Measurements from ENCODE around the gene TMEM45A. TPM values are rescaled to one million over a fixed set of nuclear protein-coding genes. Genes with fewer than 3 reads are reported as not detected.
"Not testable (repeated sequence)": the region's sequence is repeated elsewhere in the genome, so short reads cannot be mapped to it uniquely, and the experiment has no call there.

The TMEM45A gene
- total RNA-seq = 1 to 10 TPM; 1.5 to 2.2 (median 1.7) TPM
- 1 to 10 TPM; 1.7 to 5.4 (median 1.9) TPM for polyA plus RNA-seq
- long read RNA-seq, donor 1, partial matches to known transcripts = 0 of 1 reads
- long read RNA-seq, donor 1, other reads (novel, unspliced or antisense) = 1 of 1 reads
- long read RNA-seq, donor 2 = 0 reads

GRCh38 chr3:100492059-100493006, at the start of gene TMEM45A:
TSS of gene TMEM45A (plus strand) at chr3:100492619. CDS start at chr3:100555212, 62,593 bp downstream.
- no peaks in the 10 kb centered on the region for H3K36me3 ChIP-seq (ENCODE audit: insufficient read depth in 1 of 2, low read depth in 1 of 2)
- no peaks in the 10 kb centered on the region for H3K4me1 ChIP-seq
- H3K9me3 ChIP-seq = no peaks in the 10 kb centered on the region
- ATAC-seq (peak; percentile 100), DNase-seq (peak; percentile 97)
- H3K27ac ChIP-seq = peak within 1 kb of the TSS; percentile 25
- no peak for TF ChIP-seq CTCF (IDR thresholded peaks at IDR 0.05)
- intact Hi-C loops (cut with DNase I) = no loop called here
- H3K27me3 ChIP-seq (ENCODE audit: insufficient read depth in 3 of 3, low read length in 2 of 3) = no peaks in the 10 kb centered on the region
- 0 to 1% (median 1%) methylated on average over 52 to 56 of the region's 56 CpGs for WGBS, 3 donors
- H3K4me3 ChIP-seq = peak within 1 kb of the TSS; percentile 69

GRCh38 chr3:100443690-100444089, 48.7 kb upstream of the TMEM45A start:
- ATAC-seq = no peak
- intact Hi-C loops (cut with DNase I) = no loop called here
- DNase-seq = no peak
- TF ChIP-seq CTCF (IDR thresholded peaks at IDR 0.05) = no peak
- Histone ChIP-seq H3K9me3 (no peaks in the 10 kb centered on the region), H3K27ac (no peak overlapping the region), H3K4me1 (no peaks in the 10 kb centered on the region), H3K4me3 (no peak overlapping the region), H3K27me3 (ENCODE audit: insufficient read depth in 3 of 3, low read length in 2 of 3) (no peaks in the 10 kb centered on the region), H3K36me3 (ENCODE audit: insufficient read depth in 1 of 2, low read depth in 1 of 2) (no peaks in the 10 kb centered on the region)

- H3K4me1 ChIP-seq; H3K9me3 ChIP-seq; DNase-seq; H3K4me3 ChIP-seq; ATAC-seq; H3K27me3 ChIP-seq (ENCODE audit: insufficient read depth in 3 of 3, low read length in 2 of 3); H3K27ac ChIP-seq; intact Hi-C loops (cut with DNase I); H3K36me3 ChIP-seq (ENCODE audit: insufficient read depth in 1 of 2, low read depth in 1 of 2): not testable (repeated sequence)
- WGBS, 3 donors = 94 to 98% (median 97%) methylated on average over 3 of the region's 3 CpGs
Observed at GRCh38 chr3:100447067-100447466, 45.4 kb upstream of the TMEM45A start.

- intact Hi-C loops (cut with DNase I) = no loop called here
- ATAC-seq (no peak), DNase-seq (no peak)
- TF ChIP-seq CTCF (IDR thresholded peaks at IDR 0.05) = no peak
- no peak overlapping the region for H3K4me3 ChIP-seq
- H3K27ac ChIP-seq = no peak overlapping the region
- no peaks in the 10 kb centered on the region for H3K27me3 ChIP-seq (ENCODE audit: insufficient read depth in 3 of 3, low read length in 2 of 3)
- no peaks in the 10 kb centered on the region for H3K36me3 ChIP-seq (ENCODE audit: insufficient read depth in 1 of 2, low read depth in 1 of 2)
- 91 to 97% (median 93%) methylated on average over 1 of the region's 1 CpG for WGBS, 3 donors
- H3K9me3 ChIP-seq = no peaks in the 10 kb centered on the region
- no peaks in the 10 kb centered on the region for H3K4me1 ChIP-seq
Observed at GRCh38 chr3:100448079-100448478, 44.3 kb upstream of the TMEM45A start.

- WGBS, 3 donors = 49 to 62% (median 53%) methylated on average over 2 of the region's 2 CpGs
- DNase-seq (no peak), ATAC-seq (no peak)
- H3K27ac ChIP-seq = no peak overlapping the region
- intact Hi-C loops (cut with DNase I) = no loop called here
- H3K4me3 ChIP-seq = no peak overlapping the region
- H3K9me3 ChIP-seq = no peaks in the 10 kb centered on the region
- H3K27me3 ChIP-seq (ENCODE audit: insufficient read depth in 3 of 3, low read length in 2 of 3) = no peaks in the 10 kb centered on the region
- no peak for TF ChIP-seq CTCF (IDR thresholded peaks at IDR 0.05)
- H3K36me3 ChIP-seq (ENCODE audit: insufficient read depth in 1 of 2, low read depth in 1 of 2) = no peaks in the 10 kb centered on the region
- no peaks in the 10 kb centered on the region for H3K4me1 ChIP-seq
Observed at GRCh38 chr3:100449214-100449613, 43.2 kb upstream of the TMEM45A start.

Measured in psoas muscle (tissue), 8 donors.